ENCODE measurements around the gene PTPRO.

Gene PTPRO

GRCh38 chr12:15558915-15559528 is 236.7 kb downstream of the PTPRO start:
- no peak for DNase-seq (ENCODE audit: low spot score)

DNA sequence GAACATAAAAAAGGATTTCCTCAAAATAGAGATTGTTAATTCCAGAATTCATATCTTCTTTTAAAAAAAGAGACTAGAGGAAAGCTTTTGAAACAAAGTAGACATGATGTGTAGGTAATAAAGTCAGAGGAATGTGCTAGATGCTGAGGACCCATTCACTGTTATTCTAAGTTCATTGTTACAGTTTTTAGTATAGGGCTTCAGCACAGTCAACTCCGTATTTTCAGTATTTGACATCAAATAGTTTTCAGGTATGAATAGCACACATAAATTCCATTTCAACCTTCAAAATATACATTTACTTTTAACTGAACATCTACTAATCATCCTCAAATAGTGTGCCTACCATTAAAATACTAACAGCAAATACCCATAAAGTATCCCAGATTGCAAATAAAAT is 239.1 kb downstream of the PTPRO start:
- DNase-seq (ENCODE audit: low spot score): no peak

GRCh38 chr12:15562263-15562662 is 240.0 kb downstream of the PTPRO start:
- DNase-seq (ENCODE audit: low spot score): no peak

DNA sequence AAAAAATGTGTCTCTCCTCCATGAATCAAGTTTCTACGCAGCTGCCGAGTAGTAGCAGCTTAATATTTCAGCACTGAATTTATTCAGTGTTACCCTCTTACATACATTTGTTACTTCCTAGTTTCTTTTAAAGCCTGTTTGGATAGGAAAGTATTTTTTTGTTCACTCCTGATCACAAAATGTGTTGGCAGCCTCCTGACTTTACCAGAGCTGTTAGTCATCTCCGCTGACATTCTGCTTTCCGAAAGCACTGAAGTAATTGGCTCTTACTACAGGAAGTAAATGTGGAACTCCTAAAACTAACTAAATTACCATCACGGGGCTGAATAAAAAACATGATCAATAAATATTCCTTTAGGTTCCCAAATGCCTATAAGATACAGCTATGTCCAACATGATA is 241.4 kb downstream of the PTPRO start:
- DNase-seq (ENCODE audit: low spot score): no peak

DNA sequence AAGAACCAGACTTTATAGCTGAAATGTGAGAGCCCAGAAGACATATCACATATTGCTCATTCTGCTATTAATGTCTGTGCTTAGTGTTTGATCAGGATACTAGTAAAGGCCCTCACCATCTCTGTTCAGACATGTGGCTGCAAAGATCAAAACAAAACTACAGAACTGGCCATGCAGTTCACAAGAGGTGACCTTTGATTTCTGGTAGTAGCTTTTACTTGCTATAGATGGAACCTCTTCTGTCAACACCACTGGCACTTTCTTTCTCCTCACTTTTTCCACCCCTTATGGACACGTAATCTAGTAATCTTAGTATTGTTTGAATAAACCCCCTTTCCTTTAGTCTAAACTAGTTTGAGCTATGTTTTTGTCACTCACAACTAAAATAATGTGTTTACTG is 252.0 kb downstream of the PTPRO start:
- DNase-seq (ENCODE audit: low spot score): no peak

GRCh38 chr12:15575671-15576541 is 253.6 kb downstream of the PTPRO start:
- no peak for DNase-seq (ENCODE audit: low spot score)

DNA sequence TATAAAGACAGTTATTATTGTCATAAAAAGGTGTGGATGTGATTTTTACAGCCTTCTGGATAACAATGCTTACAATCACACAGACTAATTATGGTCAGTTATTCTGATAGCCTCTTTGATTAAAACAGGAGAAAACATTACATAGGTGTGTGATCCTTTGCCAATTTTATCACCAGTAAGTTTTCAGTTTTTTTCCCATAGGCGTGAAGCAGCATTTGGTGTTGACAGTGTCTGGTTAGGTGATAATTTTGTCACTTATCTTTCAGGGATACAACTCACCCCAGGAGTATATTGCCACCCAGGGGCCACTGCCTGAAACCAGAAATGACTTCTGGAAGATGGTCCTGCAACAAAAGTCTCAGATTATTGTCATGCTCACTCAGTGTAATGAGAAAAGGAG is 258.1 kb downstream of the PTPRO start:
- DNase-seq (ENCODE audit: low spot score): no peak

GRCh38 chr12:15581006-15581405 is 258.7 kb downstream of the PTPRO start:
- DNase-seq (ENCODE audit: low spot score): no peak

DNA sequence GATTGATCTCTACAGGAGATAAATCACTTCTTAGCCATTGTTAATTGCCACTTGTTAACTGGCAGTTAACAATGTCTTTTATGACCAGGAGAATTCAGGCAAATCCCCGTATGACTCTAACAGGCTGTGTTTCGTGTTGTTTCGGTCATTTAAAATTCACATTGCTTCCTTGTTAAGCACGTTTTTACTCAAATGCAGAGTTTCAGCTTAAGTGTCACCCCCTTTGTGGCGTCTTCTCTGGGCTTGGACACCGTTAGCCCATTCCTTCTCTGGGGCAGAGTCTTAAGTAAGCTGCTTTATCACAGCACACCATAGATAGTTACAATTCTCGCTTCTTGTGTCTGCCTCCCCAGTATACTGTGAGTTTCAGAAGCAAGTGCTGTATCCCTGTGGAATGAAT is 261.5 kb downstream of the PTPRO start:
- no peak for DNase-seq (ENCODE audit: low spot score)

DNA sequence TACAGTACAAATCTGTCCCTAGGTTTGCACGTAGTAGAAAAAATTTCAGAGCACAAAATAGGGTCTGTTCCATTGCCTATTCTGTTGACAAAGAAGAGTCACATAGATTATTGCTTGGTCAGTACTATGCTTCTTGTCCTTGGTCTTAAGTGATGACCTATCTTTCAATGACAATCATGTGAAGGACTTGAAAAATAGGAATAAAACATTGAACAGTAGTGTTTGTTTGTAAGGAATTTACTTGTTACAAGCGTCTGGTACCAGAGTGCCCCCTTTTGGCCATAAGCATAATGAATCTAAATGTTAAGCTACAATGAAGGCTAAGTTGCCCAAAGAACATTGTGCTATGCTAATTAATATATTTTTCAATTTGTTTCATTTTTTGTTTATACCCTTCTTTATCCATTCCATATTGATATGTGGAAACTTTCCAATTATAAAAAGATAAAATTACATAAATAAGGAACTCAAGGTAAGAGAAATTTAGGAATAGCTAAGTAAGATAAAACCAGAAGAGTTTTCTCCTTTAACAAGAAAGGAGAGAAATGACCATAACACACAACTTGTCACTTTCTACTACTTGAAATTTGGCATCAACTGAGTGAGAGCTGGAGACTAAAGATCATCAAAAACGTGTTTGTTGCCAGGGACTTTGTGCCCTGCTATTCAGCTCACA is 262.2 kb downstream of the PTPRO start:
- DNase-seq (ENCODE audit: low spot score): peak; percentile 66

GRCh38 chr12:15589328-15590032 is 267.2 kb downstream of the PTPRO start:
- DNase-seq (ENCODE audit: low spot score): no peak

GRCh38 chr12:15590180-15590826 is 268.0 kb downstream of the PTPRO start:
- peak; percentile 86 for DNase-seq (ENCODE audit: low spot score)

DNA sequence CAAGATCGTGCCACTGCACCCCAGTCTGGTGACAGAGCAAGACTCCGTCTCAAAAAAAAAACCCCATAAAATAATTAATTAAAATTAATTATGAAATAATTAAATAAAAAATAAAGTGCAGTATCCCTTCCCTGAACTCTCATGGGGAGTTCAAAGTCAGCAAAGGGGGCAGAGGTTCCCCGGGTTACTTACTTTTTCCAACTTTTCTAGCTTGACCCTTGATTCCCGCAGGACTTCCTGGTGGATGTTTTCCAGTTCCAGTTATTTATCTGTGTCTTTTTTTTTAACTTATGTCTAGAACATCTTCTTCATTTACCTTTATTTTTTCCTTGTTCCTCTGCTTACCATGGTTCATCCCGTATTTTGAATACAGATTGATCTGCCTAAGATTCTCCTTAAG is 269.5 kb downstream of the PTPRO start:
- no peak for DNase-seq (ENCODE audit: low spot score)

GRCh38 chr12:15592934-15593333 is 270.6 kb downstream of the PTPRO start:
- DNase-seq (ENCODE audit: low spot score): no peak

GRCh38 chr12:15596174-15596573 is 273.9 kb downstream of the PTPRO start:
- DNase-seq (ENCODE audit: low spot score): no peak

- DNase-seq (ENCODE audit: low spot score): no peak
Measured at GRCh38 chr12:15597125-15597830, 275.0 kb downstream of the PTPRO start.

DNA sequence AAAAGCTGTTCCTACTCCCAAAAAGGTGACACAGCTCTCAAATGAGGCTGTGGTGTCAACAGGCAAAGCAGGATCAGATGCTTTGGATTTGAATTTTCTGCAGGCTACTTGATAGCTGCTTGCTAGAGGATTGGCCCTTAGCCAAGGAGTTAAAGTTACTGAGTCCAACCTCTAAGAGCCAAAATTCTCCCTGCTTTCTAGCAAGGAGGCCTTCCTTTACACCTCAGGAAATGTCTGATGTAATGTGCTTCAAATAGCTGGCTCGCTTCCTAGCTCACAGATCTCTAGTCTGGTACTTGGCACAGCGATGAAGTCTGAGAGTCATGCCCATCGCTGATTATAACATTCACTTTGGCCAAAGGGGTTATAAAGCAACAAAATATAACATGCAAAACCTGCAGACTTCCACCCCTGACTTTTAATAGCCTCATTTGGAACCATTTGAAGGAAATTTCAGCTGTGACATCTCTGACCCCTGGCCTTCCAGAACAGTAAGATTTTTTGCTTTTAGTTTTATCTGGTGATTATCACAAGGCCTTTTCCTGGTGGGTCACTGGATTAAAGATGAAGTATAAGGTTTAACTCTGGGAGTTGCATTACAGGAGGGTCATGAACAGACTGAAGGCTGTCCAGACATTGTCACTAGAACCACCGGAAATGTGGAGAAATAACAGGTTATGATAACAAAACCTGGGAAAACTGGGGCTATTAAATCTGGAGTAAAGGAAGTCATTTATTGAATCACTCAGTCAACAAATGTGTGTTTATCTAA is 277.1 kb downstream of the PTPRO start:
- no peak for DNase-seq (ENCODE audit: low spot score)

GRCh38 chr12:15600223-15600935 is 278.1 kb downstream of the PTPRO start:
- DNase-seq (ENCODE audit: low spot score): no peak

DNA sequence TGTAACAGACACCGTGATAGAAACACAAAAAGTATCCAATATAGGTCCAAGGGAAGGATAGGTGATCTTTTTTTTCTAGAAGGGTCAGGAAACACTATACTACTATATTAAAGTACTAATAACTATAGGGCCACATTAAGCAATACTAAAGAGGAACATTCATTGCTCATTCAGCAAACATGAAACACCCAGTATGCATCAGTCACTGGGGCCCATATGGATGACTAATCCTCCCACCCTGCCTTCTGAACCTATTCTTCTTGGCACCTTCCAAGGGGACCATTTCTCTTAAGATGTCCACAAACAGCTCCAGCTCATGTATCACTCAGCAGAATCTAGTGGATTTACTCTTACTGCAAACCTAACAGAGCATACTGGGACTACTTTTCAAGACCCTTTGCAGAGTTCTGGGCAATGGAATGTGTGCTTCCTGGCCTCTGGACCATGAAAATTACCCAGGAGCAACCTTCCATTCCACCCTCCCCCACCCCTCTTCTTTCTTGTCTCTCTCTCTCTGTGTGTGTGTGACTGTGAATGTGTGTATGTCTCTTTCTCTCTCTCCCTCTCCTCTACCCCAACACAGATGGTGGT is 279.0 kb downstream of the PTPRO start:
- DNase-seq (ENCODE audit: low spot score): no peak

Data from NAMALWA (cell line).